Stimulated activated naive CD8-positive, alpha-beta T cell treated with anti-CD3 and anti-CD28 coated beads, Interleukin-15, amount 100 ng/mL, for 72 hours (primary cell): ENCODE measurements around the gene DIP2B.
"Not testable (repeated sequence)": the region's sequence is repeated elsewhere in the genome, so short reads cannot be mapped to it uniquely, and the experiment has no call there.

Experiments used
- ATAC-seq: fragments of 150-1000 bp; cut with Tn5 transposase; 2 replicates; pipeline ENCODE4 v1.10.0; 2021; ENCODE audit warnings: mild to moderate bottlenecking, moderate library complexity
- DNase-seq, 2 donors: peaks; one replicate each; pipeline ENCODE4 v3.0.0; 2021 to 2022
- H3K27ac Mint-ChIP-seq, 2 donors: one replicate each; pipeline ENCODE4 v1.8.0; 2022; ENCODE audit warnings: mild to moderate bottlenecking in 2 of 2, mixed read lengths in 2 of 2, moderate library complexity in 2 of 2
- H3K27me3 Mint-ChIP-seq: one replicate; pipeline ENCODE4 v1.8.0; 2022; ENCODE audit warnings: mixed read lengths
- H3K4me1 Mint-ChIP-seq: one replicate; pipeline ENCODE4 v1.8.0; 2022; ENCODE audit warnings: mild to moderate bottlenecking, mixed read lengths
- H3K4me3 Mint-ChIP-seq, 2 donors: one replicate each; pipeline ENCODE4 v1.8.0; 2022; ENCODE audit warnings: mild to moderate bottlenecking in 2 of 2, mixed read lengths in 2 of 2, moderate library complexity in 1 of 2
- H3K9me3 Mint-ChIP-seq, 2 donors: one replicate each; pipeline ENCODE4 v1.8.0; 2022; ENCODE audit warnings: mixed read lengths in 2 of 2

DIP2B gene, protein sequence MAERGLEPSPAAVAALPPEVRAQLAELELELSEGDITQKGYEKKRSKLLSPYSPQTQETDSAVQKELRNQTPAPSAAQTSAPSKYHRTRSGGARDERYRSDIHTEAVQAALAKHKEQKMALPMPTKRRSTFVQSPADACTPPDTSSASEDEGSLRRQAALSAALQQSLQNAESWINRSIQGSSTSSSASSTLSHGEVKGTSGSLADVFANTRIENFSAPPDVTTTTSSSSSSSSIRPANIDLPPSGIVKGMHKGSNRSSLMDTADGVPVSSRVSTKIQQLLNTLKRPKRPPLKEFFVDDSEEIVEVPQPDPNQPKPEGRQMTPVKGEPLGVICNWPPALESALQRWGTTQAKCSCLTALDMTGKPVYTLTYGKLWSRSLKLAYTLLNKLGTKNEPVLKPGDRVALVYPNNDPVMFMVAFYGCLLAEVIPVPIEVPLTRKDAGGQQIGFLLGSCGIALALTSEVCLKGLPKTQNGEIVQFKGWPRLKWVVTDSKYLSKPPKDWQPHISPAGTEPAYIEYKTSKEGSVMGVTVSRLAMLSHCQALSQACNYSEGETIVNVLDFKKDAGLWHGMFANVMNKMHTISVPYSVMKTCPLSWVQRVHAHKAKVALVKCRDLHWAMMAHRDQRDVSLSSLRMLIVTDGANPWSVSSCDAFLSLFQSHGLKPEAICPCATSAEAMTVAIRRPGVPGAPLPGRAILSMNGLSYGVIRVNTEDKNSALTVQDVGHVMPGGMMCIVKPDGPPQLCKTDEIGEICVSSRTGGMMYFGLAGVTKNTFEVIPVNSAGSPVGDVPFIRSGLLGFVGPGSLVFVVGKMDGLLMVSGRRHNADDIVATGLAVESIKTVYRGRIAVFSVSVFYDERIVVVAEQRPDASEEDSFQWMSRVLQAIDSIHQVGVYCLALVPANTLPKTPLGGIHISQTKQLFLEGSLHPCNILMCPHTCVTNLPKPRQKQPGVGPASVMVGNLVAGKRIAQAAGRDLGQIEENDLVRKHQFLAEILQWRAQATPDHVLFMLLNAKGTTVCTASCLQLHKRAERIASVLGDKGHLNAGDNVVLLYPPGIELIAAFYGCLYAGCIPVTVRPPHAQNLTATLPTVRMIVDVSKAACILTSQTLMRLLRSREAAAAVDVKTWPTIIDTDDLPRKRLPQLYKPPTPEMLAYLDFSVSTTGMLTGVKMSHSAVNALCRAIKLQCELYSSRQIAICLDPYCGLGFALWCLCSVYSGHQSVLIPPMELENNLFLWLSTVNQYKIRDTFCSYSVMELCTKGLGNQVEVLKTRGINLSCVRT (N-terminal part only)

DNA sequence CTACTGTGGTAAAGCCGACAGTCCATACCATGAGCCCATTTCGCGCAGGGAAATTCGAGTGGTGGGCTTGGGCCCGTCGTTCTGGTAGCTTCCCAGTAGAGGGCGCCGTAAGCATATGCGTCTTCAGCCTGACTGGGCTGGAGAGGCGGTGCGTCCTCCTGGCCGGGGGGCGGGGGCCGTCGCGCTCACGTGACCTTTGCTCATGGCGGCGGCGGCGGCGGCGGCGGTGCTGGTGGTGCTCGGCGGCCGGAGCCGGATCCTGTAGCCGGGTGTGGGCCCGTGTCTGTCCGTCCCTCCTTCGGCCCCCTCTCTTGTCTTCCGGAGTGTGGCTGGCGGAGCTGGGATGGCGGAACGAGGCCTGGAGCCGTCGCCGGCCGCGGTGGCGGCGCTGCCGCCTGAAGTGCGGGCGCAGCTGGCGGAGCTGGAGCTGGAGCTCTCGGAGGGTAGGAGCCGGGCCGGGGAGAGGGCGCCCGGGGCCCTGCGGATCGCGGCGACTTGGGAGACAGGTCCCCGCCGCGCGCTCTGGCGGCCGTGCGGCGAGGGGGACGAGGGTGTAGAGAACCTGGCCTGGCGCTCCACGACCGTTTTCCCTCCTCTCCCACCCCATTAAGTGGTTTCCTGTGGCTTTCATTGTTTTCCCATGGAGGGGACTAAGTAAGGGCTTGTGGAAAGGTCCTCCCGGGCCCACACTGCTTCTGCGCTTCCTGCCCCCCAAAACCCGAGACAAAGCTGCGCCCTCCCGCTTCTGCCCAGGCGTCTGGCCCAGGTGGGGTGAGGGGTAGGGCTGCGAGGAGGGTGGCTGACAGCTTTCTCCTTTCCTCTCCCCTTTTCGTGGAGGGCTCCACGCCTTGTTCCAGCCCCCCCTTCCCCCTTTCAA is at the start of gene DIP2B:
TSS of gene DIP2B (plus strand) at position 188 of the 877 bp plus-strand sequence. CDS start at position 344, 156 bp downstream.
- peak; percentile 94 for ATAC-seq

DNA sequence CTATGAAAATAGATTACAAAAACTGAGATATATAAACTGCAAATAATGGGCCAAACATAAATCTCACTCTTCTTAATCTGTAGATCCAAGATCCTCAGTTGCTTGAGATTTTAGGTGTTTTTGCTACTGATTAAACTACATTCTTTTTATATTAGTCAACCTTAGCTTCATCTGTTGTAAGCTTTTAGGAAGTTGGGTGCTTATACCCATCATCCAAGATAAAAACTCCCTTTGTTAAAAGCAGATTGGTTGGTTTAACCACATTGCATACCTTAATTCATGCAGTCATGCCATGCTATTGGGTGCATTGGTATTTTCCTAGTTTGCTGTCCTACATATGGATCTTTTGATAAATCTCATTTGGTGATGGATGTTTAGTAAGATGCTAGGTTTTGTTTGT is 46.2 kb upstream of the DIP2B start:
- ATAC-seq (no peak), DNase-seq (no peak)
- Mint-ChIP-seq H3K27ac (no peak overlapping the region), H3K4me1 (no peaks in the 10 kb centered on the region), H3K4me3 (no peak overlapping the region), H3K27me3 (no peaks in the 10 kb centered on the region), H3K9me3 (no peaks in the 10 kb centered on the region)

More for the DNA sequence above, at the start of gene DIP2B:
- H3K4me1 Mint-ChIP-seq, result peaks cover 47% of the 10 kb centered on the region
- peak within 1 kb of the TSS; percentile 83 to 99 for H3K4me3 Mint-ChIP-seq
- H3K9me3 Mint-ChIP-seq, result peaks cover 0 to 4% of the 10 kb centered on the region in 2 donors
- DNase-seq, result peak; percentile 95 to 96
- peak within 1 kb of the TSS; percentile 87 to 98 for H3K27ac Mint-ChIP-seq
- no peaks in the 10 kb centered on the region for H3K27me3 Mint-ChIP-seq

DNA sequence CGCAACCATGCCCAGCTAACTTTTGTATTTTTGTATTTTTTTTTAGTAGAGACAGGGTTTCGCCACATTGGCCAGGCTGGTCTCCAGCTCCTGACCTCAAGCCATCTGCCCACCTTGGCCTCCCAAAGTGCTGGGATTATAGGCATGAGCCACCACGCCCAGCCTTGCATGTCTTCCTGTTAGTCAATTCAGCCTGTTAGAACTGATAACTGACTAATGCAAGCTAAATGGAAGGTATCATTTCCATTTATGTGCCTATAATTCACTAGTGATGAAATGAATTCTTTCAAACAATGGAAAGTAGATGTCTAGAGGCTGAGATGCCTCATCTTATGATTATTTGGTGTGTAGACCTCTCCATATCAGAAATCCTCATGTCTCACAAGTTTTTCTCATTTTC is 37.3 kb upstream of the DIP2B start:
- DNase-seq (no peak), ATAC-seq (no peak)
- no peak overlapping the region for H3K4me3 Mint-ChIP-seq
- no peaks in the 10 kb centered on the region for H3K9me3 Mint-ChIP-seq
- no peaks in the 10 kb centered on the region for H3K27me3 Mint-ChIP-seq
- H3K27ac Mint-ChIP-seq, result no peak overlapping the region
- no peaks in the 10 kb centered on the region for H3K4me1 Mint-ChIP-seq

DNA sequence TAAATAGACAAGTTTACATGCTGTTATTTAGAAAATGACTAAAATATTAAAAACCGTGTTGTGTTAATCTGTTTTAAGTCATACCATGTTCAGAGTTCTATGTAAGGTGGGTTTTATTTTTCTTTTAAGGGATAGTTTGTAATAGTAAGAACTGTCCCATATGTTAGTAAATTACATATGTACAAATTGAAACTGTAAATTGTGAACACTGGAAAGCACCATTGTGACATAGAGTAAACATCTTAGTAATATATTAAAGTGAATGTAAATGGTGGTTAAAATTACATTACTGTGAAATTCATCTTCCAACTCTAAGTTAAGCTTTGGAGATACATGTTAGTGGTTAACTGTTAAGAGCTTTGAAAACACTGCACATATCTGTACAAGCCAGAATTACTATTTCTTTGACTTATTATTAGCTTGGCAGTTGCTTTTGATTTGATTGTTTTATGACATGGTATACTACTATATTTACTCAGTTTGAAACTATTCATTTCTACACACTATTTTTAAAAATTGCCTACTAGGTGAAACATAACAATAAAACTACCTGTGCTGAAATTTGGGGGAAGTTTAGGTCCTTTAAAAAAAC is 27.4 kb upstream of the DIP2B start:
- no peaks in the 10 kb centered on the region for H3K9me3 Mint-ChIP-seq
- H3K4me3 Mint-ChIP-seq, result no peak overlapping the region
- no peaks in the 10 kb centered on the region for H3K27me3 Mint-ChIP-seq
- DNase-seq (no peak), ATAC-seq (no peak)
- H3K27ac Mint-ChIP-seq, result peak overlapping the region in 1 of 2 donors; percentile 72
- no peaks in the 10 kb centered on the region for H3K4me1 Mint-ChIP-seq

DNA sequence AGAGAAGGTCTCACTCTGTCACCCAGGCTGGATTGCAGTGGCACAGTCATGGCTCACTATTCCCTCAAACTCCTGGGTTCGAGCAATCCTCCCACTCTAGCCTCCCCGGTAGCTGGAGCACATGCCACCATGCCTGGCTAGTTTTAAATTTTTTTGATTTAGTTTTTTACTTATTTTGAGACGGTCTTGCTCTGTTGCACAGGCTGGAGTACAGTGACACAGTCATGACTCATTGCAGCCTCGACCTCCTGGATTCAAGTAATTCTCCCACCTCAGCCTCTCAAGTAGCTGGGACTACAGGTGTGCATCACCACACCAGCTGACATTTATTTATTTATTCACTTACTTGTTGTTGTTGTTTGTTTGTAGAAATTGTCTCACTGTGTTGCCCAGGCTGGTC is 22.2 kb upstream of the DIP2B start:
- H3K9me3 Mint-ChIP-seq, result no peaks in the 10 kb centered on the region
- DNase-seq, result no peak
- H3K4me1 Mint-ChIP-seq, result no peaks in the 10 kb centered on the region
- no peak overlapping the region for H3K4me3 Mint-ChIP-seq
- no peak overlapping the region for H3K27ac Mint-ChIP-seq
- ATAC-seq, result no peak
- no peaks in the 10 kb centered on the region for H3K27me3 Mint-ChIP-seq

DNA sequence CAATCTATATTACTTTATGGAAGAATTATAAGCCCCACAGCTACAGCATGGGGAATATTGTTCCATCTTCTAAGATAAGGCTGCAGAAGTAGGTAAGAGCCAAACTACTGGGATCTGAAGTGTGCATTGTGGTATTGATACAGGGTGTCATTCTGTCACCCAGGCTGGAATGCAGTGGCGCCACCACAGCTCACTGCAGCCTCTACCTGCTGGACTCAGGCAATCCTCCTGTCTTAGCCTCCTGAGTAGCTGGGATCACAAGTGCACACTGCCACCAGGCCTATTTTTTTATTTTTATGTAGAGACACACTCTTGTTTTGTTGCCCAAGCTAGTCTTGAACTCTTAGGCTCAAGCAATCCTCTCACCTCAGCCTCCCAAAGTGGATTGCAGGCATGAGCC is 21.3 kb upstream of the DIP2B start:
- no peaks in the 10 kb centered on the region for H3K27me3 Mint-ChIP-seq
- DNase-seq (no peak), ATAC-seq (no peak)
- no peaks in the 10 kb centered on the region for H3K4me1 Mint-ChIP-seq
- no peaks in the 10 kb centered on the region for H3K9me3 Mint-ChIP-seq
- no peak overlapping the region for H3K4me3 Mint-ChIP-seq
- H3K27ac Mint-ChIP-seq, result no peak overlapping the region

DNA sequence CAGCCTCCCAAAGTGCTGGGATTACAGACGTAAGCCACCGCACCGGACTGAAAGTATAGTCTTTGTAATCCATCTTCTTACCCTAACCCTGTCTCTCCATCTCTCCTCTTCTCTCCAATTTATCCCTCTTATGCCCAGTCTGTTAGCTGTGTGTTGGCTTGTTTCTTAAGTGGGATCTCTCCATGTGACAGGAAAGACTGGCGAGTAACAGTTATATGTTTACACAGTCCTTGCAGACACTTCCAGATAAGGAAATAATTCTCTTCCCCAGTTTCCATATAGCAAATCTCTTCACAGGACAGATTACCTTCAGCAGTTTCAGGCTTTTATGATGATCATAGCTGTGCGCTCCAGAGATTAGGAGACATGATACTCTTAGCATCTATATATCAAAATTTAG is 16.0 kb upstream of the DIP2B start:
- no peak for DNase-seq
- H3K4me1 Mint-ChIP-seq, result no peaks in the 10 kb centered on the region
- H3K4me3 Mint-ChIP-seq, result no peak overlapping the region
- no peak for ATAC-seq
- no peaks in the 10 kb centered on the region for H3K27me3 Mint-ChIP-seq
- no peak overlapping the region for H3K27ac Mint-ChIP-seq
- H3K9me3 Mint-ChIP-seq, result peaks cover 17 to 21% of the 10 kb centered on the region in 2 donors

DNA sequence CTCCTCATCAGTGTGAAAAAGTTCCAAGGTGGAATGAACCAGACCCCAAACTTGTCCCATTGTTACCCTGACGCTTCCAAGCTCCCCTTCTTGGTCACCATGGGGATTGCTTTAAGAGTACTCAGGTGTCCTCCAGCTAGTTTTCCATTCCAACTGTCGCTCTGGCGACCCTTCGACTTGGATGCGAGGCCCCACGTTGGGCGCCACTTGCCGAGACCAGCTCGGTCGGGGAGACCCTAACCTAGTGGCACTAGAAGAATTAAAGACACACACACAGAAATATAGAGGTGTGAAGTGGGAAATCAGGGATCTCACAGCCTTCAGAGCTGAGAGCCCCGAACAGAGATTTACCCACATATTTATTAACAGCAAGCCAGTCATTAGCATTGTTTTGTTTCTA is 6.7 kb upstream of the DIP2B start:
- DNase-seq, ATAC-seq, H3K27me3 Mint-ChIP-seq, H3K4me3 Mint-ChIP-seq, H3K4me1 Mint-ChIP-seq, H3K27ac Mint-ChIP-seq: not testable (repeated sequence)
- peaks cover 36 to 48% of the 10 kb centered on the region in 2 donors for H3K9me3 Mint-ChIP-seq

DNA sequence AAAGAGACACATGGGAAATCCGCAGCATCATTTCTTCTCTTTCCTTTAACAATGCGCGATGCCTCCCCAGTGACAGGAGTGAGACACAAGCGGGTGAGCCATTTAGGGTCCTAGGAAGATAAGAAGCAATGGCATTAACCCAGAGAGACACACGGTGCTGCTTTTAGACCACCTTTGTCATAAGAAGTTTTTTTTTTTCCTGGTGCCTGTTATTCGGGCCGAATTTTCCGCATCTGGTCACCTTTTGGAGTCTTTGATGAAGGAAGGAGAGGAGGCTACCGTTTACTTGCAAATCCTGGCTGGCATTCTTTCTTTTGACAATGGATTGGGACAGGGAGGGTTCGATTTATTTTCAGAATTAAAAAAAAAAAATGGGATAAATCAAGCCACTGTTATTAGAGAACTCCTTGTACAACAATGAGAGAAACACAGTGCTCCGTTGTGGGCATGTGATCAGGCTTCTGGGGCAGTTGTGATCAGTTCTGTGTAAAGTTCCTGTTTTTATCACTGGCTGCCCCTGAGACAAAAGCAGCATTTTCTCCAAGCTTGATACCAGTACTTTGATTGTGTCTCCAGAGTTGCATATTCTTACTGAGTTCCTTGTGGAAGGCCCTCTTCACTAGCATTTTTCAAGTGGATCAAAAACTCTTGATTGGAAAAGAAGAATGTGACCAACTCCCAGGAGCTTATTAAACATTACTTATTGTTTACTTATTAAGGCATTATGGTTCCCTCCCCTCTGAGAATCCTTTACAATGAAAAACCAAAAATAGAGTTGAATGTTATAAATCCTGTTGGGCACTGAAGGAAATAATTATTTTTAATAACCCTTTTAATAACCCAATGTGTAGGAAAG is 1.1 kb downstream of the DIP2B start:
- DNase-seq (no peak), ATAC-seq (no peak)
- H3K27ac Mint-ChIP-seq, result peak overlapping the region; percentile 87 to 98
- H3K9me3 Mint-ChIP-seq, result peaks cover 0 to 3% of the 10 kb centered on the region in 2 donors
- H3K4me3 Mint-ChIP-seq, result peak overlapping the region; percentile 83 to 99
- peaks cover 53% of the 10 kb centered on the region for H3K4me1 Mint-ChIP-seq
- H3K27me3 Mint-ChIP-seq, result no peaks in the 10 kb centered on the region

DNA sequence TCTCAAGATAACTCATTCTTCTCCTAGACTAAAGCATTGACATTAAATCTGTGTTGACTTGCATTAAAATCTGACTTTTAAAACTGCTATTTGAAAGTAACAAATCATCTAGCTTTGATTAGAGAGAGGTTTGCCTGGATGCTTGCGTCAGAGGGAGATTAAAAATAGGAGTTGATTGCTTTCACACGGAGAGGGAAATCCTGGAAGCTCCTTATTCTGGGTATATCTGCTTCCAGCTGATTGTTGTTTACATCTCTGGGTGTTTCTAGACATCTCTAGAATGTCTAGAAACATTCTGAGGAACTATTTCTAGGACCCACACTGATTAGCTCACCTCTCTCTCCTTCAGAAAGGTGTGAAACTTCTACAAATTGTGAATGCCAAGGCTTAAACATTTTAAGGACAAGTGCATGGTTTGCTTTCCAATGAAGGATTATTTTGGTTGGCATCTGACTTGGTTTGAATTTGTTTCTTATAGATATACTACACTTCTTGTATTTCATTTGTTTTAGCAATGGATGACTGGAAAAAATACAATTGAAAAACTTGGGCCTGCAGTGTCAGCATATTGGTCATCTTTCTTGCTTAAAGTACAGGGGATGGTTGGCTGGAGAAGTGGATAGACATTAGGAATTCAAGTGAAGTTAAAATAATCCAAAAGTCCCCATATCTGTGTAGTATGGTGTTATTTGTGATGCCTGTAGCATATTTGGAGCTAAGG is 2.1 kb downstream of the DIP2B start:
- H3K9me3 Mint-ChIP-seq, result no peaks in the 10 kb centered on the region
- peak overlapping the region; percentile 83 to 99 for H3K4me3 Mint-ChIP-seq
- H3K27ac Mint-ChIP-seq, result no peak overlapping the region
- DNase-seq (no peak), ATAC-seq (no peak)
- peaks cover 53% of the 10 kb centered on the region for H3K4me1 Mint-ChIP-seq
- no peaks in the 10 kb centered on the region for H3K27me3 Mint-ChIP-seq

DNA sequence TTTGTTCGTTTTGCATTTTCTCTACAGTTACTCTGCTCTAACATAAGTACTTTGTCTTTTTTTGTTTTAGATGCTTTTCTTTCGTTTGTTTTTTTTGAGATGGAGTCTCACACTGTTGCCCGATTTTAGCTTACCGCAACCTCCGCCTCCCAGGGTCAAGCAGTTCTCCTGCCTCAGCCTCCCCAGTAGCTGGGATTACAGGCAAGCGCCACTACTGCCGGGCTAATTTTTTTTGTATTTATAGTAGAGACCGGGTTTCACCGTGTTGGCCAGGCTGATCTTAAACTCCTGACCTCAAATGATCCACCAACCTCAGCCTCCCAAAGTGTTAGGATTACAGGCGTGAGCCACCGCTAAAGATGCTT is 2.7 kb downstream of the DIP2B start:
- no peak for ATAC-seq
- no peak for DNase-seq

DNA sequence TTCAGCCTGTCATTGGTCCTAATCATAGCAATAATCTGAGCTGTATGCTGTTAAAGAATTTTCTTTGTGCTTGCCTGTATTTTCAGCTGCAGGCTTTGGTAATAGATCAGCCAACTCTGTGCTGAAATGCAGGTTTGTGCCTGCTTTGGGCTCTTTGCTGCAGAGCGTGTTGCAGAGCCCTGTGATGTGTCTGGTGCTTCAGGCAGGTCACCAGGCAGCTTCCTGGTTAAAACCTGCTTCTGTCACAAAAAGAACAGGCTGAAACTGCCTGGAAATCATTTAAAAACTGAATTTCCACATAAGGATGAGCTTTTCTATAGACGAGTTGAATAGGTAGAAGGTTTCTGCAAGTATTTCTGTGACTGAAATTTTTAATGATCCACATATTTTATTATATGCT is 3.1 kb downstream of the DIP2B start:
- Mint-ChIP-seq H3K27me3 (no peaks in the 10 kb centered on the region), H3K4me3 (peak overlapping the region; percentile 83 to 99), H3K9me3 (no peaks in the 10 kb centered on the region), H3K4me1 (peaks cover 60% of the 10 kb centered on the region), H3K27ac (peak overlapping the region in 1 of 2 donors; percentile 37)
- DNase-seq, result no peak
- no peak for ATAC-seq

More for the DNA sequence above, 2.7 kb downstream of the DIP2B start:
- H3K4me3 Mint-ChIP-seq, result peak overlapping the region; percentile 83 to 99
- H3K27me3 Mint-ChIP-seq, result no peaks in the 10 kb centered on the region
- no peaks in the 10 kb centered on the region for H3K9me3 Mint-ChIP-seq
- H3K4me1 Mint-ChIP-seq, result peaks cover 56% of the 10 kb centered on the region
- peak overlapping the region; percentile 13 to 20 for H3K27ac Mint-ChIP-seq

DNA sequence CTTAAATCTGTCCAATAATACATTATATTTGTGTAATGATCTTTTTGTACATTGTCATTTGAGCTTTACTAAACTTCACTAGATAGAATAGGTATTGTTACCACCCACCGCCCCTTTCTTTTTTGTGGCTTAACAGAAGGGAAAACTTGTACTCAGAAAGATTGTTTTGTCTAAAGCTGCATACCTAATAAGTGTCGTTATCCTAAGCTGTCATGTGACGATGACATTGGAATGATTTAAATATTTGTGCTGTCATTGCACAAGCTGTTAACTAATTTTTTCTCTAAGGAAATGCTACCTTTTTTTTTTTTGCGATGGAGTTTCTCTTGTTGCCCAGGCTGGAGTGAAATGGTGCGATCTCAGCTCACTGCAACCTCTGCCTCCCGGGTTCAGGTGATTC is 3.6 kb downstream of the DIP2B start:
- Mint-ChIP-seq H3K4me3 (peak overlapping the region; percentile 83 to 99), H3K4me1 (peaks cover 62% of the 10 kb centered on the region), H3K27ac (peak overlapping the region in 1 of 2 donors; percentile 86)

More for the DNA sequence above, 3.6 kb downstream of the DIP2B start:
- DNase-seq (no peak), ATAC-seq (no peak)
- no peaks in the 10 kb centered on the region for H3K9me3 Mint-ChIP-seq
- no peaks in the 10 kb centered on the region for H3K27me3 Mint-ChIP-seq
